BLaER1 (cell line): Measurements from ENCODE around the gene PDK1.

Experiments
- H3K27ac ChIP-seq: shearing (Covaris generic); formaldehyde crosslinking; 2 replicates; pipeline ENCODE4 v1.8.1; 2022
- H3K27me3 ChIP-seq: shearing (Covaris generic); formaldehyde crosslinking; 2 replicates; pipeline ENCODE4 v1.8.1; 2022
- H3K36me3 ChIP-seq: shearing (Covaris generic); formaldehyde crosslinking; 2 replicates; pipeline ENCODE4 v1.8.1; 2022
- H3K4me1 ChIP-seq: shearing (Covaris generic); formaldehyde crosslinking; 2 replicates; pipeline ENCODE4 v1.8.1; 2022
- H3K4me2 ChIP-seq: shearing (Covaris generic); formaldehyde crosslinking; 2 replicates; pipeline ENCODE4 v1.8.1; 2022
- H3K4me3 ChIP-seq: shearing (Covaris generic); formaldehyde crosslinking; 2 replicates; pipeline ENCODE4 v1.8.1; 2022
- H3K9ac ChIP-seq: shearing (Covaris generic); formaldehyde crosslinking; 2 replicates; pipeline ENCODE4 v1.8.1; 2022
- H3K9me3 ChIP-seq: shearing (Covaris generic); formaldehyde crosslinking; 2 replicates; pipeline ENCODE4 v1.8.1; 2022
- H4K20me1 ChIP-seq: shearing (Covaris generic); formaldehyde crosslinking; 2 replicates; pipeline ENCODE4 v1.8.1; 2022
- Cebpa-rat ChIP-seq: shearing (Covaris generic); IDR thresholded peaks from 2 replicates; pipeline ENCODE4 v1.8.1; 2022

Gene PDK1

DNA sequence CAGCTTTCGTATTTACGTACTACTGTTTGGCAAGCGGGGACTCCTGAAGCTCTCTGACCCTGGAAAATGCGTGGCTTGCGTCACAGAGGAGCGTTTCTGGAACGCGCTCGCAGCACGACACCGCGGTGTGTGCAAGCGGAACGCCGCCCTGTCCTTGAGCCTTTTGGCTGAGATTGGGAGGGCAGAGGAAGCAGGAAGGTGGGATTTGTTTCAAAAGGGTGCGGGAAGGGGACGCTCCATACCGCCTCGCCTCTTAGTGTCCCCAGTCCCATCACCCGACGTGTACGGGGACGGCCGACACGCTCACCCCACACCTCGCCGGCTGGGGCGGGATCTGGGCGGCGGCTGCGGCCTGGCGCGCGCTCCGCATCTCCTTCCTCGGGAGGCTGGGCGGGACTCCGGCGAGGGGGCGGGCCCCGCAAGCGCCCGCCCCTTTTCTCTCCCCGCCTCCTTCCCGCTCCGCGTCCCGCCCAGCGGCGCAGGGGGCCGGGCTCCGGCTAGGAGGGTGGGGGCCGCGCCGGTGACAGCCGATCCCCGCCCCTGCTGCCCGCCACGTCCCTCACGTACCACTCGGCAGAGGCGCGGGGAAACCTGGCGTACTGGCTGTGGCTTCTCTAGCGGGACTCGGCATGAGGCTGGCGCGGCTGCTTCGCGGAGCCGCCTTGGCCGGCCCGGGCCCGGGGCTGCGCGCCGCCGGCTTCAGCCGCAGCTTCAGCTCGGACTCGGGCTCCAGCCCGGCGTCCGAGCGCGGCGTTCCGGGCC, at the start of gene PDK1:
PDK1 (plus strand) TSS at position 569 of the 762 bp plus-strand sequence; CDS start at position 630, 61 bp downstream.
- peak within 1 kb of the TSS; percentile 98 for H3K4me3 ChIP-seq
- peaks cover 39% of the 10 kb centered on the region for H3K36me3 ChIP-seq
- peak within 1 kb of the TSS; percentile 86 for H3K4me2 ChIP-seq
- peak within 1 kb of the TSS; percentile 90 for H3K9ac ChIP-seq
- H4K20me1 ChIP-seq = peaks cover 10% of the 10 kb centered on the region; the same call in 1 of the 2 replicates
- no peaks in the 10 kb centered on the region for H3K9me3 ChIP-seq
- no peak for TF ChIP-seq Cebpa-rat
- no peaks in the 10 kb centered on the region for H3K27me3 ChIP-seq
- peak within 1 kb of the TSS; percentile 89 for H3K27ac ChIP-seq
- peaks cover 52% of the 10 kb centered on the region for H3K4me1 ChIP-seq

DNA sequence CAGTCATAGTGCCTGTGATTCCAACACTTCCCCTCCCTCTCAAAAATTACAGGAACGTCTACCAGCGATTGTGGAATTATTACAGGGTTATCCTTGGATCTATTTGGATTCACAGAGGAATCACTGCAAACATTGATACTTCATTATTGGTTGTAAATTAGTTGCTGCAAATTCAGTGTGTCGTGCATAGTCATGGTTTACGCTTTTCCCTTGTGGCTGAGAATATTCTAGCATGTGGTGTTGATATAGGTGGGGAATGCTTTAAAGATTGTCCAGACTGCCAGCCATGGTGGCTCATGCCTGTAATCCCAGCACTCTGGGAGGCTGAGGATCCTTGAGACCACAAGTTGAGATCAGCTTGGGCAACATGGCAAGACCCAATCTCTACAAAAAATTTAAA, 48.7 kb upstream of the PDK1 start:
- no peak overlapping the region for H3K27ac ChIP-seq
- no peak overlapping the region for H3K4me3 ChIP-seq
- peaks cover 13% of the 10 kb centered on the region for H3K9me3 ChIP-seq
- peaks cover 35% of the 10 kb centered on the region for H3K4me1 ChIP-seq
- H3K27me3 ChIP-seq = no peaks in the 10 kb centered on the region
- H4K20me1 ChIP-seq = no peaks in the 10 kb centered on the region
- H3K9ac ChIP-seq = no peak overlapping the region
- H3K36me3 ChIP-seq = peaks cover 46% of the 10 kb centered on the region
- H3K4me2 ChIP-seq = no peak overlapping the region
- TF ChIP-seq Cebpa-rat = no peak

DNA sequence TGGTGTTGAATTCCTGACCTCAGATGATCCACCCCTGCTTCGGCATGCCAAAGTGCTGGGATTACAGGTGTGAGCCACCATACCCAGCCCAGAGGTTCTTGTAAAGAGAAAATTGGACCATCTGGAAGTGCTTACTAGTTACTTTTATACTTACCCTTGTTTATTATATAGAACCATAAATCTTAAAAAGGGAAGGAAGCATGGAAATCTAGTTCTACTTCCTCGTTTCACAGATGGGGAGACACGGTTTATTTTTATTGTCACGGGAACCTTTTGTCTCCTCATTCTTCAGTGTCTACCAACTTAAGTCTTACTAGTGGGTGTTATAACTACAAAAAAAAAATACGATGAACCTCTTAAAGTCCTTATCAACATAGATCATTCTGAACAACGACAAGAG, 45.8 kb upstream of the PDK1 start:
- H3K9ac ChIP-seq = no peak overlapping the region
- peak overlapping the region; percentile 70 for H3K4me2 ChIP-seq
- H3K36me3 ChIP-seq = peaks cover 58% of the 10 kb centered on the region
- H3K27ac ChIP-seq = peak overlapping the region; percentile 52
- H3K4me3 ChIP-seq = 0 out of 2 replicates have a peak overlapping the region, but pooled peaks have one; percentile 1
- TF ChIP-seq Cebpa-rat = no peak
- H4K20me1 ChIP-seq = no peaks in the 10 kb centered on the region
- H3K27me3 ChIP-seq = no peaks in the 10 kb centered on the region
- H3K9me3 ChIP-seq = peaks cover 41% of the 10 kb centered on the region
- peaks cover 53% of the 10 kb centered on the region for H3K4me1 ChIP-seq

DNA sequence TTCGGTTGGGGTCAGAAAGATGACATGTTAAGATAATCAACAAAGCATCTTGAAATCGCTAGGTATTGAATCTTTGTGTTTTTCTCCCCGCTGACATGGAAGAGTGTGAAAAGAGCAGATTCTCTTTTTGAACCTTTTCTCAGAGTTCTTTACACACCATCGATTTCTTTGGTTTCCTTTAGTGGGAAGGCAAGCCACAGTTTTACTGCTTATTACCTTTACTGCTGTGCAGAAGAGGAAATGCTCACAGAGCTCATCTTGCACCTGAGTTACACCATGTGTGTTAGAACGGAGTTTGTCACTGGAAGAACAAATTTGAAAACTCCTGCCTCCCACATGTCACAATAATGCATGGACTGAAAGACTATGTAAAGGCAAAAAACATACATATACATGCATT, 45.3 kb upstream of the PDK1 start:
- no peaks in the 10 kb centered on the region for H3K27me3 ChIP-seq
- H3K4me3 ChIP-seq = peak overlapping the region; percentile 1; the same call in 1 of the 2 replicates
- H3K4me1 ChIP-seq = peaks cover 53% of the 10 kb centered on the region
- H4K20me1 ChIP-seq = no peaks in the 10 kb centered on the region
- H3K36me3 ChIP-seq = peaks cover 58% of the 10 kb centered on the region
- no peak for TF ChIP-seq Cebpa-rat
- no peak overlapping the region for H3K9ac ChIP-seq
- H3K4me2 ChIP-seq = peak overlapping the region; percentile 70
- H3K27ac ChIP-seq = peak overlapping the region; percentile 52
- peaks cover 46% of the 10 kb centered on the region for H3K9me3 ChIP-seq

DNA sequence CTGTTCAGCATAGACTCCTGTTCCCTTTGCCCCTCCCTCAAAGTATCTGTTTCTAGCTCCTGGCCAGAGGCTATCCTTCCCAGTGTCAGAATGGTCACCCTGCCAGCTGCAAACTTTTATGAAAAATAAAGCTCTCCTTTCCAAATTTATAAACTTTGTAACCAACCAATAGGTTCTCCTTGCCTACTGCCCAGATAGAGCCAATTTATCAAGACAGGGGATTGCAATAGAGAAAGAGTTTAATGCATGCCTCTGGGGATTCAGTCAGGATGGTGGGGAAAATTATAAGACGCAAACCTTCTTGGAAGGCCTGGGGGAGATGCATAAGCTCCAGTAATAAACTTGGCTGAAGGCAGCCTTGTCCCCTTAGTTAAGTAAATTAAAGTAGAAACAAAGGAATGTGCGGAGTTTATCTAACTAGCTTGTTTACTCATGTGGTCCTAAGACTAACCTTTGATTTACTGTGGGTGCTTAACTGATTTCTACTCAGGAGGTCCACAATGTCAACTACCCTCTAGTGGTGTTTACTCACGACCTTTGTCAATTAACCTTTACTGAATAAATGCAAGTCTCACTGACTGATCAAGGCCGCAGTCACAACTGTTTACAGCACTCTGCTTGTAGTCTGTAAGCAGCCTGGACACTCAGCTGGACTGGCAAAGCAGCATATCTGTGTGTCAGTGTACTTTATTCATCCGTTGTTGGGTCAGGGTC, 42.9 kb upstream of the PDK1 start:
- peaks cover 53% of the 10 kb centered on the region for H3K4me1 ChIP-seq
- peak overlapping the region; percentile 67; the same call in 1 of the 2 replicates for H3K27ac ChIP-seq
- H3K9me3 ChIP-seq = peaks cover 65% of the 10 kb centered on the region
- no peaks in the 10 kb centered on the region for H4K20me1 ChIP-seq
- H3K27me3 ChIP-seq = no peaks in the 10 kb centered on the region
- no peak overlapping the region for H3K9ac ChIP-seq
- H3K36me3 ChIP-seq = peaks cover 51% of the 10 kb centered on the region
- no peak for TF ChIP-seq Cebpa-rat
- peak overlapping the region; percentile 57 for H3K4me2 ChIP-seq
- H3K4me3 ChIP-seq = peak overlapping the region; percentile 23; the same call in 1 of the 2 replicates

DNA sequence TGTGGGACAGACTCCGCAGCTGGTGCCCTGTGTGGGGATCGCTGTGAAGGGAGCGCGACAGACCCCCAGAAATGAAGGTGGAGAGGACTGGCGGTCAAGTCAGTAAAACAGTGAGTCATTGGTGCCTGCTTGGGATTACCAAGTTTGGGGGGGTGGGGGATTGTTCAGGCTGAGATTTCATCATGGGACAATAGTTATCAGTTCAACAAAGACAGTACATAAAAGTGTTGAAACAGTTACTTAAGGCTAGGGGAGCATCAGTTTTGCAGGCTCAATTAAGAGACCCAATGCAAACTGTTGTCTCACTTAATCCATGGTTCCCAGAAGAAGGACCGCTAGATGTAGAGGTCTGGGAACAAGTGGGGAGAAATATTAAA, 42.4 kb upstream of the PDK1 start:
- no peaks in the 10 kb centered on the region for H4K20me1 ChIP-seq
- H3K27ac ChIP-seq = peak overlapping the region; percentile 67
- TF ChIP-seq Cebpa-rat = no peak
- peak overlapping the region; percentile 23; the same call in 1 of the 2 replicates for H3K4me3 ChIP-seq
- peak overlapping the region; percentile 57 for H3K4me2 ChIP-seq
- no peaks in the 10 kb centered on the region for H3K27me3 ChIP-seq
- H3K4me1 ChIP-seq = peaks cover 47% of the 10 kb centered on the region
- peaks cover 48% of the 10 kb centered on the region for H3K36me3 ChIP-seq
- H3K9ac ChIP-seq = no peak overlapping the region
- peaks cover 70% of the 10 kb centered on the region for H3K9me3 ChIP-seq

DNA sequence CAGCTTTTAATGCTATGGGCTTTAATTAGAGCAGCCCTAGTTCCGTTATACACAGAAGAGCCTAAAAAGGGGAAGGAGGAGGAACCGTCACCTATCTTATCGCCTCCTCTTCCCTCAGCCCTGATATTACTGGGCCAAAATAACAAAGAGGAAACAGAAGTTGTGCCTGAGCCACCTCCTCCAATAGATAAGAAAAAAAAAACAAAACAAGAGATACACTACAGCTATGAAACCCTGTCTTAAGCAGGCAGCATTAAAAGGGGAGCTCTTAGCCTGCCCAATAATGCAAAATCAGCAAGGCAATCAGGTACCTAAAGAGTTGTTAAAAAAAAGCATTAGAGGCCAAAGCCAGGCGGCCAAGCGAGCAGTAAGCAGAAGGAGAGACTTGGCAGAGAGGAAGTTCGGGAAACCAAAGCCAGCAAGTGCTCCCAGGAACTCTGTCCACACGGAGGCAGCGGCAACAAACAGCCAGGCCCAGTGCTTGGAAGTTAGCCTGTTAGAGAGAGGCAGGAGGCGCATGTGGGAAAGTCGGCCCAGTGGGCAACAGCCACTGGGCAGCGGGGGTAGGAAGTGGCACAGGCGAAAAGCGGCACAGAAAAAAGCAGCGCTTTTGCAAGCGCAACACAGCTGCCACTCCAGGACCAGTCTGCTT, 41.8 kb upstream of the PDK1 start:
- peaks cover 75% of the 10 kb centered on the region for H3K9me3 ChIP-seq
- H3K4me1 ChIP-seq = peaks cover 46% of the 10 kb centered on the region
- no peak for TF ChIP-seq Cebpa-rat
- H3K27me3 ChIP-seq = no peaks in the 10 kb centered on the region
- 0 out of 2 replicates have a peak overlapping the region, but pooled peaks have one; percentile 24 for H3K9ac ChIP-seq
- no peaks in the 10 kb centered on the region for H4K20me1 ChIP-seq
- H3K4me3 ChIP-seq = peak overlapping the region; percentile 23; the same call in 1 of the 2 replicates
- peak overlapping the region; percentile 57 for H3K4me2 ChIP-seq
- peak overlapping the region; percentile 67 for H3K27ac ChIP-seq
- peaks cover 48% of the 10 kb centered on the region for H3K36me3 ChIP-seq

DNA sequence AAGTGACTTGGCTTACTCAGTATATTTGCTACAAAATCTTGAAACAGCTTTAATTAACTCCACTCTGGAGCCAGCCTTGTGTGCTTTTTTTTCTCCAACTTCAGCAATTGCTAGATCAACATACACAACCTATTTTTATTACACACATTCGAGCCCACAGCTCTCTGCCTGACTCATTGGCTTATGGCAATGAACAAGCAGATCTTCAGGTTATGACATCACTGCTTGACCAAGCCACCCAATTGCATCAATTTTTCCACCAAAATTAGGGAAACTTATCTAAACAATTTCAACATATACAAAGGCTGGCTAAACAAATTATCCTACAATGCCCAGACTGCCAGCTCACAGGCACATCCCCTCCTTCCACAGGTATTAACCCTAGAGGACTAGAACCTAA, 39.6 kb upstream of the PDK1 start:
- Histone ChIP-seq H3K27me3 (no peaks in the 10 kb centered on the region), H3K27ac (no peak overlapping the region), H3K4me1 (peaks cover 24% of the 10 kb centered on the region), H4K20me1 (no peaks in the 10 kb centered on the region), H3K4me3 (no peak overlapping the region), H3K9me3 (peaks cover 94% of the 10 kb centered on the region), H3K4me2 (no peak overlapping the region), H3K36me3 (peaks cover 67% of the 10 kb centered on the region), H3K9ac (no peak overlapping the region)
- TF ChIP-seq Cebpa-rat = no peak

DNA sequence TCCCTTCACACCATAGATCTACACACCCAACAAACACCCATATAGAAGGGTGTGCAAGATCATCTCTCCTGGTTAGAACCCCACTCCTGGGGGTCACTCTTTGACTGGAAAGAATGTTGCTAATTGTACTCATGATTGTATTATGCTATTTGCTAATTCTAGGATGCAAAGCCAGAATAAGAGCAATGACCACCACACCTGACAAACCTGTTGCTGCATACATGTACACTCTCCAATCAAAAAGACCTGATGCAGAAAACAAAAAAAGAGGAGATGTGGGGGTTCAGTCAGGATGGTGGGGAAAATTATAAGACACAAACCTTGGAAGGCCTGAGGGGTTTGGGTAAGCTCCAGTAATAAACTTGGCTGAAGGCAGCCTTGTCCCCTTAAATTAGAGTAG, 36.9 kb upstream of the PDK1 start:
- no peaks in the 10 kb centered on the region for H3K27me3 ChIP-seq
- H3K27ac ChIP-seq = no peak overlapping the region
- H3K4me1 ChIP-seq = peaks cover 10% of the 10 kb centered on the region
- no peak overlapping the region for H3K4me2 ChIP-seq
- no peak overlapping the region for H3K4me3 ChIP-seq
- no peak overlapping the region for H3K9ac ChIP-seq
- H3K9me3 ChIP-seq = peaks cover 93% of the 10 kb centered on the region
- H3K36me3 ChIP-seq = peaks cover 63% of the 10 kb centered on the region
- no peak for TF ChIP-seq Cebpa-rat
- H4K20me1 ChIP-seq = no peaks in the 10 kb centered on the region
